Thymus (tissue), 11 donors: ENCODE results near the gene AFAP1L2. TPM values are rescaled to one million over a fixed set of nuclear protein-coding genes. Genes with fewer than 3 reads are reported as not detected.

Experiments used
- DNase-seq, 9 donors: peaks; one replicate each; pipeline ENCODE4 v3.0.0-alpha.2; 2013; ENCODE audit warnings: low spot score in 9 of 9, low read depth in 6 of 9, missing footprints in 1 of 9
- H3K27ac ChIP-seq, 2 donors: one replicate each; pipeline ENCODE4 v1.5.1; 2013; ENCODE audit warnings: control low read depth in 1 of 2, low read depth in 1 of 2, low read length in 1 of 2, mild to moderate bottlenecking in 1 of 2, moderate library complexity in 1 of 2
- H3K27me3 ChIP-seq, 2 donors: one replicate each; pipeline ENCODE4 v1.5.1; 2013; ENCODE audit warnings: low read length in 1 of 2; ENCODE audit not compliant: control insufficient read depth in 2 of 2, insufficient read depth in 1 of 2
- H3K36me3 ChIP-seq, 2 donors: one replicate each; pipeline ENCODE4 v1.5.1; 2013; ENCODE audit warnings: low read length in 1 of 2, mild to moderate bottlenecking in 1 of 2, moderate library complexity in 1 of 2; ENCODE audit not compliant: control insufficient read depth in 2 of 2, insufficient read depth in 2 of 2
- H3K4me1 ChIP-seq, 2 donors: one replicate each; pipeline ENCODE4 v1.5.1; 2013; ENCODE audit warnings: low read length in 2 of 2; ENCODE audit not compliant: control insufficient read depth in 2 of 2, insufficient read depth in 2 of 2
- H3K4me3 ChIP-seq, 2 donors: one replicate each; pipeline ENCODE4 v1.5.1; 2013; ENCODE audit warnings: low read length in 2 of 2, control low read depth in 1 of 2, mild to moderate bottlenecking in 1 of 2
- H3K9me3 ChIP-seq, 2 donors: one replicate each; pipeline ENCODE4 v1.5.1; 2013; ENCODE audit warnings: low read length in 1 of 2, mild to moderate bottlenecking in 1 of 2; ENCODE audit not compliant: control insufficient read depth in 2 of 2, insufficient read depth in 1 of 2
- WGBS: extraction: QIAGEN DNeasy Blood & Tissue Kit; methylation state at CpG from one replicate; pipeline ENCODE4 v1.1.7; 2013; 5-methylcytosine and 5-hydroxymethylcytosine counted together
- polyA plus RNA-seq: library from polyadenylated mRNA; stranded (reverse); fragments of 200-250 nt; gene quantifications from one replicate; pipeline ENCODE4 v1.2.3, GENCODE V29; 2013
- total RNA-seq: library from RNA; stranded (reverse); fragments of 120-200 nt; gene quantifications from one replicate; pipeline ENCODE4 v1.2.4, GENCODE V29; 2013
- donor health status: healthy.

AFAP1L2 gene
- total and polyA plus RNA-seq, 2 donors = 15.8 to 21.3 TPM

GRCh38 chr10:114307731-114308130, 96.6 kb downstream of the AFAP1L2 start:
- Histone ChIP-seq H3K4me1 (peaks cover 0 to 12% of the 10 kb centered on the region in 2 donors), H3K9me3 (no peaks in the 10 kb centered on the region), H3K27me3 (no peaks in the 10 kb centered on the region), H3K27ac (no peak overlapping the region), H3K36me3 (no peaks in the 10 kb centered on the region), H3K4me3 (no peak overlapping the region)
- DNase-seq = no peak
- WGBS = 95% methylated on average over 10 of the region's 10 CpGs

- no peaks in the 10 kb centered on the region for H3K27me3 ChIP-seq
- H3K36me3 ChIP-seq = peaks cover 0 to under 1% of the 10 kb centered on the region in 2 donors
- WGBS = 92% methylated on average over 19 of the region's 19 CpGs
- no peak overlapping the region for H3K4me3 ChIP-seq
- DNase-seq = no peak
- no peaks in the 10 kb centered on the region for H3K9me3 ChIP-seq
- no peak overlapping the region for H3K27ac ChIP-seq
- peaks cover 0 to 12% of the 10 kb centered on the region in 2 donors for H3K4me1 ChIP-seq
Observed at GRCh38 chr10:114306116-114306973, 98.0 kb downstream of the AFAP1L2 start.

- no peaks in the 10 kb centered on the region for H3K9me3 ChIP-seq
- H3K27ac ChIP-seq = no peak overlapping the region
- H3K36me3 ChIP-seq = peaks cover 0 to 9% of the 10 kb centered on the region in 2 donors
- WGBS = 99% methylated on average over 18 of the region's 18 CpGs
- DNase-seq = peak in 1 of 9 donors; percentile 14
- H3K27me3 ChIP-seq = no peaks in the 10 kb centered on the region
- H3K4me3 ChIP-seq = no peak overlapping the region
- H3K4me1 ChIP-seq = peaks cover 0 to 12% of the 10 kb centered on the region in 2 donors
Observed at GRCh38 chr10:114305521-114305925, 98.8 kb downstream of the AFAP1L2 start.

GRCh38 chr10:114304571-114305421, 99.5 kb downstream of the AFAP1L2 start:
- Histone ChIP-seq H3K9me3 (no peaks in the 10 kb centered on the region), H3K27ac (peak overlapping the region; percentile 69 to 78), H3K4me3 (peak overlapping the region; percentile 52 to 61), H3K27me3 (no peaks in the 10 kb centered on the region), H3K4me1 (peaks cover 0 to 12% of the 10 kb centered on the region in 2 donors), H3K36me3 (peaks cover 0 to 13% of the 10 kb centered on the region in 2 donors)
- DNase-seq = peak; percentile 72 to 92 (median 82)
- 14% methylated on average over 41 of the region's 41 CpGs for WGBS

GRCh38 chr10:114304017-114304570, 100.2 kb downstream of the AFAP1L2 start:
- H3K4me1 ChIP-seq = peaks cover 0 to 12% of the 10 kb centered on the region in 2 donors
- H3K4me3 ChIP-seq = peak overlapping the region; percentile 52 to 61
- peaks cover 0 to 14% of the 10 kb centered on the region in 2 donors for H3K36me3 ChIP-seq
- H3K9me3 ChIP-seq = no peaks in the 10 kb centered on the region
- H3K27me3 ChIP-seq = no peaks in the 10 kb centered on the region
- H3K27ac ChIP-seq = peak overlapping the region; percentile 69 to 78
- 1% methylated on average over 14 of the region's 14 CpGs for WGBS
- peak; percentile 44 to 87 (median 74) for DNase-seq

GRCh38 chr10:114303556-114303955, 100.7 kb downstream of the AFAP1L2 start:
- H3K27me3 ChIP-seq = no peaks in the 10 kb centered on the region
- no peak for DNase-seq
- H3K36me3 ChIP-seq = peaks cover 0 to 18% of the 10 kb centered on the region in 2 donors
- no peak overlapping the region for H3K27ac ChIP-seq
- no peaks in the 10 kb centered on the region for H3K9me3 ChIP-seq
- WGBS = 76% methylated on average over 10 of the region's 10 CpGs
- H3K4me1 ChIP-seq = peaks cover 0 to 12% of the 10 kb centered on the region in 2 donors
- no peak overlapping the region for H3K4me3 ChIP-seq

- Histone ChIP-seq H3K9me3 (peaks cover under 1 to 1% of the 10 kb centered on the region in 2 donors), H3K4me1 (peaks cover 0 to 12% of the 10 kb centered on the region in 2 donors), H3K36me3 (peaks cover 0 to 20% of the 10 kb centered on the region in 2 donors), H3K4me3 (no peak overlapping the region), H3K27ac (no peak overlapping the region), H3K27me3 (no peaks in the 10 kb centered on the region)
- WGBS = 89% methylated on average over 14 of the region's 14 CpGs
- no peak for DNase-seq
Observed at GRCh38 chr10:114301951-114302710, 102.2 kb downstream of the AFAP1L2 start.

GRCh38 chr10:114301177-114301576, 103.1 kb downstream of the AFAP1L2 start:
- peaks cover 7 to 29% of the 10 kb centered on the region in 2 donors for H3K36me3 ChIP-seq
- no peaks in the 10 kb centered on the region for H3K27me3 ChIP-seq
- H3K4me3 ChIP-seq = no peak overlapping the region
- no peak for DNase-seq
- H3K27ac ChIP-seq = no peak overlapping the region
- H3K9me3 ChIP-seq = peaks cover 6 to 11% of the 10 kb centered on the region in 2 donors
- peaks cover 0 to 12% of the 10 kb centered on the region in 2 donors for H3K4me1 ChIP-seq
- WGBS = 97% methylated on average over 9 of the region's 9 CpGs
